Panc1 (cell line): ENCODE data around the gene NEU1. TPM values are rescaled to one million over a fixed set of nuclear protein-coding genes. Genes with fewer than 3 reads are reported as not detected.

ENCODE experiments used
- ATAC-seq: fragments of 200-7000 bp; cut with Tn5 transposase; 2 replicates; pipeline ENCODE4 v1.9.1; 2020; ENCODE audit warnings: mild to moderate bottlenecking, moderate library complexity
- BruUV-seq: library from RNA; stranded (reverse); fragments of 400-500 nt; replicated peaks from 2 replicates; lab custom pipeline; 2021; lab: Mats Ljungman, UMichigan
- CTCF ChIA-PET: fragments of 300-600 bp; sonication (Branson Sonifier 250); formaldehyde crosslinking; loops from one replicate; lab custom pipeline; 2022; ENCODE audit warnings: antibody characterized with exemption; lab: Charles Lee
- POLR2A ChIA-PET: fragments of 300-600 bp; sonication (Branson Sonifier 250); formaldehyde crosslinking; loops from one replicate; lab custom pipeline; 2022; ENCODE audit warnings: antibody characterized with exemption; lab: Charles Lee
- DNase-seq: peaks from one replicate; pipeline ENCODE4 v3.0.0-alpha.2; 2010; ENCODE audit warnings: low read depth, low spot score
- H3K27ac ChIP-seq: 2 replicates; pipeline ENCODE4 v1.5.1; 2011; ENCODE audit warnings: mild to moderate bottlenecking, low read length, inconsistent platforms
- H3K27me3 ChIP-seq: fragments of 200-500 bp; sonication (Bioruptor generic); 2 replicates; pipeline ENCODE4 v1.6.0; 2014; ENCODE audit warnings: low read length, inconsistent platforms; ENCODE audit not compliant: control insufficient read depth, insufficient read depth
- H3K36me3 ChIP-seq: fragments of 200-500 bp; sonication (Bioruptor generic); 2 replicates; pipeline ENCODE4 v1.5.1; 2014; ENCODE audit warnings: inconsistent platforms, mild to moderate bottlenecking, low read length, moderate library complexity; ENCODE audit not compliant: control insufficient read depth, insufficient read depth
- H3K4me1 ChIP-seq: 2 replicates; pipeline ENCODE4 v1.5.1; 2011; ENCODE audit warnings: inconsistent platforms, mild to moderate bottlenecking, low read length, moderate library complexity; ENCODE audit not compliant: control insufficient read depth, insufficient read depth
- H3K4me3 ChIP-seq, 2 experiments: 2 replicates each; pipeline ENCODE4 v1.5.1; 2011 to 2012; ENCODE audit warnings: low read depth in 2 of 2, low read length in 2 of 2, mild to moderate bottlenecking in 2 of 2, inconsistent platforms in 1 of 2, moderate library complexity in 1 of 2
- H3K9me3 ChIP-seq: fragments of 200-500 bp; sonication (Bioruptor generic); 2 replicates; pipeline ENCODE4 v1.5.1; 2014; ENCODE audit warnings: low read depth, mild to moderate bottlenecking, inconsistent platforms, low read length, moderate library complexity; ENCODE audit not compliant: control insufficient read depth, insufficient read depth
- CTCF ChIP-seq: fragments of 450-650 bp; IDR thresholded peaks from 2 replicates; pipeline ENCODE4 v1.5.1; 2017; ENCODE audit warnings: mild to moderate bottlenecking
- POLR2AphosphoS5 ChIP-seq: IDR thresholded peaks from 2 replicates; pipeline ENCODE4 v1.6.1; 2012; ENCODE audit warnings: mild to moderate bottlenecking, low read depth, low read length, moderate library complexity
- REST ChIP-seq, 2 experiments: IDR thresholded peaks; 2 replicates each; pipeline ENCODE4 v1.6.1; 2011 to 2012; ENCODE audit warnings: low read depth in 2 of 2, control low read depth in 1 of 2, low read length in 1 of 2, mild to moderate bottlenecking in 1 of 2, moderate library complexity in 1 of 2; ENCODE audit not compliant: insufficient read depth in 1 of 2
- SIN3A ChIP-seq: IDR thresholded peaks from 2 replicates; pipeline ENCODE4 v1.6.1; 2012; ENCODE audit warnings: low read depth, mild to moderate bottlenecking, low read length, moderate library complexity, borderline replicate concordance; ENCODE audit not compliant: insufficient read depth
- TCF7L2 ChIP-seq: IDR thresholded peaks from 2 replicates; pipeline ENCODE4 v1.6.1; 2011; ENCODE audit warnings: mild to moderate bottlenecking, low read depth, low read length, inconsistent platforms
- in situ Hi-C: cut with HindIII; loops from 2 replicates; pipeline ENCODE4 v1.10.0; 2016; ENCODE audit warnings: low sequenced_read_pairs, low pct_unique_long_range_greater_than_20kb
- intact Hi-C: fragments of 100-400 bp; cut with micrococcal nuclease; formaldehyde crosslinking; loops from one replicate; pipeline ENCODE4 v1.10.0; 2022; ENCODE audit not compliant: unreplicated experiment
- total RNA-seq: library from RNA; stranded (reverse); gene quantifications from one replicate; pipeline ENCODE4 v1.2.1, GENCODE V29; 2021; ENCODE audit not compliant: unreplicated experiment

The NEU1 gene
- total RNA-seq, 1 experiment from 2014 or later, result 111 TPM

GRCh38 chr6:31878726-31879125 is 16.1 kb upstream of the NEU1 start, which contains the start of gene SLC44A4:
Gene SLC44A4 (minus strand): TSS chr6:31878997. CDS start chr6:31878980, 17 bp downstream.
- ChIA-PET POLR2A (interaction anchor here (0.6 kb wide), 1 partner anchor 873 kb away, joined by 4 read pairs; no protein-coding TSS in a partner anchor), CTCF (no interaction called here)
- H3K36me3 ChIP-seq, result no peaks in the 10 kb centered on the region
- no peaks in the 10 kb centered on the region for H3K9me3 ChIP-seq
- intact Hi-C loops (no loop called here), in situ Hi-C loops (no loop called here)
- H3K27me3 ChIP-seq, result no peaks in the 10 kb centered on the region
- no peak for ATAC-seq
- peaks cover 37% of the 10 kb centered on the region for H3K4me1 ChIP-seq
- no peak for DNase-seq
- BruUV-seq, result no TSS peak
- H3K4me3 ChIP-seq, result no peak within 1 kb of the TSS
- H3K27ac ChIP-seq, result peak within 1 kb of the TSS; percentile 77
- no peak for TF ChIP-seq POLR2AphosphoS5
- no peak for TF ChIP-seq SIN3A
- no peak for TF ChIP-seq CTCF
- no peak for TF ChIP-seq REST (IDR thresholded peaks at IDR 0.05; ENCODE audit: insufficient read depth in 1 of 2, low read depth in 2 of 2, low read length in 1 of 2)
- TF ChIP-seq TCF7L2, result no peak

DNA sequence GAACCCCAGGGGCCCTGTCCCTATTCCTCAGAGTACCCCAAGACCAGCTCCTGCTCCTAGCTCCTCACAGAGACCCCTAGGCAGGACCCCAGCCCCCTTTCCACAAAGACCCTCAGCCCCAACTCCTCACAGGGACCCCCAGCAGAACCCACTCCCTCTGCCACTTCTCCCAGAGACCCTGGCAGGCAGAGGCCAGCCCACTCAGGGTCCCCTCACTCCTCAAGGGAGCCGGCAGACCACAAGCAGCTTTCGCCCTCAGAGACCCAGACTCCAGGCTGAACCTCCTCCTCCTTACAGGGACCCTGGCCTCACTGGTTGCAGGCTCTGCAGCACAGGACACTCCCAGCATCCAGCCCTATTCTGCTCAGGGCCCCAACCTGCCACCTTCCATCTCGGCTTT is 15.6 kb upstream of the NEU1 start:
- Histone ChIP-seq H3K36me3 (no peaks in the 10 kb centered on the region), H3K27me3 (no peaks in the 10 kb centered on the region), H3K9me3 (no peaks in the 10 kb centered on the region), H3K27ac (peak overlapping the region; percentile 77), H3K4me3 (no peak overlapping the region), H3K4me1 (peaks cover 37% of the 10 kb centered on the region)
- in situ Hi-C loops, result no loop called here
- ATAC-seq (no peak), DNase-seq (no peak)
- TF ChIP-seq POLR2AphosphoS5 (no peak), SIN3A (no peak), REST (IDR thresholded peaks at IDR 0.05; ENCODE audit: insufficient read depth in 1 of 2, low read depth in 2 of 2, low read length in 1 of 2) (no peak), TCF7L2 (no peak)
- POLR2A ChIA-PET, result no interaction called here
- CTCF ChIA-PET, result no interaction called here
- no TSS peak for BruUV-seq
- intact Hi-C loops, result no loop called here
